Chondrocyte (in vitro differentiated cells): Measurements from ENCODE around the gene SLC9A5. TPM values are rescaled to one million over a fixed set of nuclear protein-coding genes. Genes with fewer than 3 reads are reported as not detected.
A peak's percentile ranks its signal among the peaks of the same experiment; 100 is the strongest.

ENCODE experiments used
- DNase-seq: peaks from one replicate; pipeline ENCODE4 v3.0.0; 2021; ENCODE audit warnings: mixed read lengths, low spot score
- H3K27ac Mint-ChIP-seq: one replicate; pipeline ENCODE4 v1.8.0; 2021; ENCODE audit warnings: mild to moderate bottlenecking, moderate library complexity, mixed read lengths; ENCODE audit not compliant: unreplicated experiment
- H3K27me3 Mint-ChIP-seq: 2 replicates; pipeline ENCODE4 v1.8.0; 2021; ENCODE audit warnings: low read depth, mixed read lengths
- H3K36me3 Mint-ChIP-seq: 2 replicates; pipeline ENCODE4 v1.8.0; 2021; ENCODE audit warnings: low read depth, mixed read lengths
- H3K4me1 Mint-ChIP-seq: 2 replicates; pipeline ENCODE4 v1.8.0; 2021; ENCODE audit warnings: low read depth, mild to moderate bottlenecking, mixed read lengths
- H3K4me3 Mint-ChIP-seq: one replicate; pipeline ENCODE4 v1.8.0; 2021; ENCODE audit warnings: mild to moderate bottlenecking, moderate library complexity, mixed read lengths; ENCODE audit not compliant: unreplicated experiment
- H3K9me3 Mint-ChIP-seq: 2 replicates; pipeline ENCODE4 v1.8.0; 2021; ENCODE audit warnings: low read depth, mixed read lengths
- CTCF ChIP-seq: fragments of 200-600 bp; sonication (generic); IDR thresholded peaks from 2 replicates; pipeline ENCODE4 v1.5.0; 2021; ENCODE audit warnings: antibody characterized with exemption, mild to moderate bottlenecking, moderate library complexity
- total RNA-seq: library from RNA; stranded (reverse); gene quantifications from 3 replicates; pipeline ENCODE4 v1.2.1, GENCODE V29; 2021

Gene SLC9A5
- total RNA-seq, 1 donor from 2014 or later, result 3.0 TPM

GRCh38 chr16:67257486-67258160, 8.8 kb downstream of the SLC9A5 start:
- Mint-ChIP-seq H3K36me3 (peaks cover 7% of the 10 kb centered on the region), H3K4me3 (no peak overlapping the region), H3K4me1 (peaks cover 4% of the 10 kb centered on the region), H3K27ac (no peak overlapping the region), H3K9me3 (no peaks in the 10 kb centered on the region), H3K27me3 (no peaks in the 10 kb centered on the region)
- peak; percentile 82 for DNase-seq
- no peak for TF ChIP-seq CTCF

DNA sequence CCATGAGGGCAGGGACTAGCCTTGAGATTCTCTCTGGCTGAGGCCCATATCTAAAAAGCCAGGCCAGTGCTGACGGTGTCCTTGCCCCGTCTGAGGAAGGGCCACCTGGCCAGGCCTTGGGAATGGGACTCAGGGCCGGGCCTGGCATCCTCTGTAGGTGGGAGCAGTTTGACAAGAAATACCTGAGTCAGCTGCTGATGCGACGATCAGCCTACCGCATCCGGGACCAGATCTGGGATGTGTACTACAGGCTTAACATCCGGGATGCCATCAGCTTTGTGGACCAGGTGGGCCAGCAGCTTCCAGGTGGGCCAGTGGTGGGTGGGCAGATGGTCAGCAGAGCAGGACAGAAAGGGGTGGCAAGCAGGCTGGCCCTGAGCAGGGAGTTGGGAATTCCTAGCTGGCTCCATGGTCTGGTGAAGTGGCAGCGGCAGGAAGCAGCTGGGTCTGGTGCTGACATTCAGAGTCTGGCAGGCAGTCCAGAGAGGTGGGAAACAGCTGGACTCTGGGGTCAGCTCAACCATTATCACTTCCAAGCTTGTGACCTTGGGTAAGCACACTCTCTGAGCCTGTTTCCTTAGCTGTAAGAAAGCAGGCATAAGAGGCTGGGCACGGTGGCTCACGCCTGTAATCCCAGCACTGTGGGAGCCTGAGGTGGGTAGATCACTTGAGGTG, 9.5 kb downstream of the SLC9A5 start:
- H3K4me1 Mint-ChIP-seq, result peaks cover 4% of the 10 kb centered on the region
- H3K36me3 Mint-ChIP-seq, result peaks cover 7% of the 10 kb centered on the region
- no peaks in the 10 kb centered on the region for H3K9me3 Mint-ChIP-seq
- H3K27ac Mint-ChIP-seq, result no peak overlapping the region
- H3K27me3 Mint-ChIP-seq, result peaks cover 1% of the 10 kb centered on the region
- peak; percentile 82 for DNase-seq
- TF ChIP-seq CTCF, result no peak
- H3K4me3 Mint-ChIP-seq, result no peak overlapping the region

- H3K27ac Mint-ChIP-seq, result no peak overlapping the region
- DNase-seq, result peak; percentile 83
- peaks cover 7% of the 10 kb centered on the region for H3K36me3 Mint-ChIP-seq
- H3K4me3 Mint-ChIP-seq, result no peak overlapping the region
- peaks cover 1% of the 10 kb centered on the region for H3K27me3 Mint-ChIP-seq
- peaks cover 4% of the 10 kb centered on the region for H3K4me1 Mint-ChIP-seq
- TF ChIP-seq CTCF, result no peak
- H3K9me3 Mint-ChIP-seq, result no peaks in the 10 kb centered on the region
These were observed 10.9 kb downstream of the SLC9A5 start for GRCh38 chr16:67259705-67260104.

DNA sequence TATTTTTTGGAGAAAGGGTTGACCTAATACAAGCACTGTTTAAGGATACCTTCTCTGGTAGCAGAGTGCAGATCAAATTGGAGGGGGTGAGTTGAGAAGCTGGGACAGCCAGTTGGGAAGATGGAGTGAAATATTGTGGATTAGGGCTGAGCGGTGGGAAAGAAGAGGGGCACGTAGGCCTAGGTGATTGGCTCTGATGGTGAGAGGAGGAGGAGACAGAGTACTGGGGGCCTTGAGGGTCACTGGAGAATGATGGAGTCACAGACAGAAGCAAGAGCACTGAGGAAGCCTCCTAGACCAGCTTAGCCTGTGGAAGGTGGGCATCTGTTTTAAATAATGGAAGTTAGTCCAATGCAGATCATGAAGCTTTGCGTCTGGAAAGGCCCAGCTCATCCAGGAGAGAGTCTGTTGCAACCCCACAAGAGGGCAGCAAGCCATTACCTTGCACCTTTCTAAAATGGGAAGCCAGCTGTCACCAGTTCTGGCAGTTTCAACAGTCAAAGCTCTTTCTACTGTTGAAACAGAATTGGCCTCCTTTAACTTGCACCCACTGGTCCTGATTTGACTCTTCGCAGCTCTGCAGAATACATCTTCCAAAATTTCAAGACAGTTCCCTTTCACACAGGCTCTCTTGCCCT, 11.8 kb downstream of the SLC9A5 start:
- no peak for DNase-seq
- Mint-ChIP-seq H3K27me3 (peaks cover 1% of the 10 kb centered on the region), H3K27ac (no peak overlapping the region), H3K9me3 (no peaks in the 10 kb centered on the region), H3K4me1 (peaks cover 4% of the 10 kb centered on the region), H3K36me3 (peaks cover 7% of the 10 kb centered on the region), H3K4me3 (no peak overlapping the region)
- peak; percentile 82 for TF ChIP-seq CTCF

- no peak overlapping the region for H3K4me3 Mint-ChIP-seq
- no peaks in the 10 kb centered on the region for H3K9me3 Mint-ChIP-seq
- TF ChIP-seq CTCF, result no peak
- peaks cover 1% of the 10 kb centered on the region for H3K27me3 Mint-ChIP-seq
- H3K27ac Mint-ChIP-seq, result no peak overlapping the region
- no peaks in the 10 kb centered on the region for H3K36me3 Mint-ChIP-seq
- peaks cover 7% of the 10 kb centered on the region for H3K4me1 Mint-ChIP-seq
- no peak for DNase-seq
These were observed 14.4 kb downstream of the SLC9A5 start for GRCh38 chr16:67263201-67263600.
